ENCODE measurements around the gene STAMBP. TPM values are rescaled to one million over a fixed set of nuclear protein-coding genes. Genes with fewer than 3 reads are reported as not detected.

The STAMBP gene
- total and polyA plus RNA-seq, 4 donors, result 10.2 to 27.1 (median 15.9) TPM

DNA sequence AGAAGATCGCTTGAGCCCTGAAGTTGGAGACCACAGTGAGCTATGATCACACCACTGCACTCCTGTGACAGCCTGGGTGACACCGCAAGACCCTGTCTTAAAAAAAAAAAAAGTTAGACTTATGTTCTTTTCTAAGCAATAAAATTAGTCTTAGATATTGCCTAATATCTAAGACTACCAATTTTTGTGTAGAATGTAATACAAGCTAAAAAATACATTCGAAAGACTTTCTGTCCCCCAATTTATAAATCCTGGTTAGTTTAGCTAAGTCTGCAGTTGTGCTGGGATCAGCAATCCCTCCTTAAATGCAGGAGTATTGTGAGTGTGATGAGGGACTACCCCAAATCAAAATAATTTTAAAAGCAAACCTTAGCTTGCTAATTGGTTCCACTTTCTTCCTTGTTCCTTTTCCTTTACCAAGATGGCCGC, 358 bp upstream of the STAMBP start:
- DNase-seq (ENCODE audit: low spot score), result no peak
- Histone ChIP-seq H3K27ac (ENCODE audit: low read depth in 1 of 2, low read length in 2 of 2) (peak overlapping the region; percentile 84 to 90), H3K4me3 (ENCODE audit: low read depth in 1 of 3, low read length in 3 of 3) (peak overlapping the region; percentile 77 to 99 (median 88)), H3K36me3 (ENCODE audit: control insufficient read depth in 4 of 4, insufficient read depth in 3 of 4, low read depth in 1 of 4, low read length in 3 of 4) (peaks cover 0 to 4% (median 2%) of the 10 kb centered on the region in 4 donors), H3K4me1 (ENCODE audit: control insufficient read depth in 4 of 4, insufficient read depth in 4 of 4, low read length in 3 of 4) (peaks cover 6 to 23% (median 16%) of the 10 kb centered on the region in 4 donors), H3K27me3 (ENCODE audit: control insufficient read depth in 4 of 4, insufficient read depth in 4 of 4, low read length in 3 of 4) (no peaks in the 10 kb centered on the region), H3K9ac (ENCODE audit: low read depth in 1 of 2, low read length in 2 of 2) (peak overlapping the region in 1 of 2 donors; percentile 24), H3K9me3 (ENCODE audit: control insufficient read depth in 4 of 4, low read length in 3 of 4) (no peaks in the 10 kb centered on the region)
- 61% methylated on average over 4 of the region's 4 CpGs for WGBS
- TF ChIP-seq MAX (IDR thresholded peaks at IDR 0.05) (no peak), YY1 (IDR thresholded peaks at IDR 0.05) (peak; percentile 100), ATF3 (IDR thresholded peaks at IDR 0.05) (peak; percentile 11)

DNA sequence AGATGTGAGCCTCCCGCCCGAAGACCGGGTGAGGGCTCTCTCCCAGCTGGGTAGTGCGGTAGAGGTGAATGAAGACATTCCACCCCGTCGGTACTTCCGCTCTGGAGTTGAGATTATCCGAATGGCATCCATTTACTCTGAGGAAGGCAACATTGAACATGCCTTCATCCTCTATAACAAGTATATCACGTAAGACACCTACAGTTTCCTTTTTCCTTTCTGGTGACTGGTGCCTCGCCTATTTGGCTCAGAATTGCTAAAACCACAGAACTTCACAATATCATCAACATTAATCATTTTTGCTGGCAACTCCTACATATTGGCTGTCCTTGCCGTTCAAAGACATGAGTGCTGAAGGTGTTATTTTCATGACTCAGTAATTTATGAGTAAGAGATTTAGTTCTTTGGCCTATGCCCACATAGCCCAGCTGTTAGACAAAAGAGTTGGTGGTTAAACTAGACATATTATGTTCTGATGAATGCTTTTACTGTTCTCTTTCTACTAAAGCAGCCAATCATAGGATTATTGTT, 2.2 kb downstream of the STAMBP start:
- no peaks in the 10 kb centered on the region for H3K9me3 ChIP-seq (ENCODE audit: control insufficient read depth in 4 of 4, low read length in 3 of 4)
- WGBS, result 92% methylated on average over 11 of the region's 11 CpGs
- H3K9ac ChIP-seq (ENCODE audit: low read depth in 1 of 2, low read length in 2 of 2), result no peak overlapping the region
- no peak for TF ChIP-seq NR2F2 (IDR thresholded peaks at IDR 0.05)
- no peak for TF ChIP-seq ATF3 (IDR thresholded peaks at IDR 0.05)
- TF ChIP-seq RXRA (IDR thresholded peaks at IDR 0.05), result no peak
- no peak for TF ChIP-seq JUND (IDR thresholded peaks at IDR 0.05)
- no peak for TF ChIP-seq CTCF (IDR thresholded peaks at IDR 0.05; ENCODE audit: low read depth, low read length, missing input control)
- TF ChIP-seq EGR1 (IDR thresholded peaks at IDR 0.05; ENCODE audit: low read depth in 2 of 2), result no peak
- no peak for TF ChIP-seq RAD21 (IDR thresholded peaks at IDR 0.05)
- TF ChIP-seq SP1 (IDR thresholded peaks at IDR 0.05), result no peak
- no peak for TF ChIP-seq HNF4G (IDR thresholded peaks at IDR 0.05)
- no peak for TF ChIP-seq FOXA2 (IDR thresholded peaks at IDR 0.05)
- no peak for TF ChIP-seq GABPA (IDR thresholded peaks at IDR 0.05 in 1 of 2, conservative IDR thresholded peaks at IDR 0.05 in 1 of 2)
- no peak for TF ChIP-seq ZBTB33 (IDR thresholded peaks at IDR 0.05)
- TF ChIP-seq HNF4A (conservative IDR thresholded peaks at IDR 0.05), result no peak
- no peak for TF ChIP-seq FOXA1 (IDR thresholded peaks at IDR 0.05)
- no peak for TF ChIP-seq TAF1 (conservative IDR thresholded peaks at IDR 0.05)
- TF ChIP-seq YY1 (IDR thresholded peaks at IDR 0.05), result no peak
- no peak for TF ChIP-seq MAX (IDR thresholded peaks at IDR 0.05)
- no peak for DNase-seq (ENCODE audit: low spot score)
- peaks cover 6 to 23% (median 16%) of the 10 kb centered on the region in 4 donors for H3K4me1 ChIP-seq (ENCODE audit: control insufficient read depth in 4 of 4, insufficient read depth in 4 of 4, low read length in 3 of 4)
- no peak overlapping the region for H3K27ac ChIP-seq (ENCODE audit: low read depth in 1 of 2, low read length in 2 of 2)
- H3K4me3 ChIP-seq (ENCODE audit: low read depth in 1 of 3, low read length in 3 of 3), result no peak overlapping the region
- no peaks in the 10 kb centered on the region for H3K27me3 ChIP-seq (ENCODE audit: control insufficient read depth in 4 of 4, insufficient read depth in 4 of 4, low read length in 3 of 4)
- peaks cover 4 to 6% (median 4%) of the 10 kb centered on the region in 4 donors for H3K36me3 ChIP-seq (ENCODE audit: control insufficient read depth in 4 of 4, insufficient read depth in 3 of 4, low read depth in 1 of 4, low read length in 3 of 4)
